ENCODE data around the gene NAALADL2. TPM values are rescaled to one million over a fixed set of nuclear protein-coding genes. Genes with fewer than 3 reads are reported as not detected.

NAALADL2 gene
- total and polyA plus RNA-seq, 8 donors, result 0.76 to 15.4 (median 7.9) TPM

DNA sequence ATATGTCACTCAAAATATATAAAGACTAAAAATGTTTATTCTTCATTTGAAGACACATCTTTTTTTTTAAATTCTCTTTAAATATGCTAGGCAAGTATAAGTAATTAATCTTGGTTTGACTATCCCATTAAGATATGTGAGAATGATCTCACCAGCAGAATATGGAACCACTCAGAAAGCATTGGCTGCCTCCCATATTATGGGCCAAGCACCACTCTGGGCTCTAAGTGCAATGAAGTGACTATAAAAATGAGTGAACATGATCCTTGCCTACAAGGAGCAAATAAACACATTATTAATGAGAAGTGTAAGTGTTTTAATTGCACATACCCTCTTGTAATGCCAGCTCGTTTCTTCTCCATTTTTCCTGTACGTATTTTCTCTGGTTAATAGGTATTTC, 328.5 kb downstream of the NAALADL2 start:
- no peak for ATAC-seq
- no peaks in the 10 kb centered on the region for H3K36me3 ChIP-seq
- 57 to 76% methylated on average over 2 of the region's 2 CpGs for WGBS, 2 donors
- no peaks in the 10 kb centered on the region for H3K4me1 ChIP-seq
- no peak overlapping the region for H3K4me3 ChIP-seq
- no peak for FAIRE-seq
- no peaks in the 10 kb centered on the region for H3K9me3 ChIP-seq
- H3K27ac ChIP-seq, result no peak overlapping the region
- intact Hi-C loops (cut with DNase I), result no loop called here
- TF ChIP-seq, protein P1, sequence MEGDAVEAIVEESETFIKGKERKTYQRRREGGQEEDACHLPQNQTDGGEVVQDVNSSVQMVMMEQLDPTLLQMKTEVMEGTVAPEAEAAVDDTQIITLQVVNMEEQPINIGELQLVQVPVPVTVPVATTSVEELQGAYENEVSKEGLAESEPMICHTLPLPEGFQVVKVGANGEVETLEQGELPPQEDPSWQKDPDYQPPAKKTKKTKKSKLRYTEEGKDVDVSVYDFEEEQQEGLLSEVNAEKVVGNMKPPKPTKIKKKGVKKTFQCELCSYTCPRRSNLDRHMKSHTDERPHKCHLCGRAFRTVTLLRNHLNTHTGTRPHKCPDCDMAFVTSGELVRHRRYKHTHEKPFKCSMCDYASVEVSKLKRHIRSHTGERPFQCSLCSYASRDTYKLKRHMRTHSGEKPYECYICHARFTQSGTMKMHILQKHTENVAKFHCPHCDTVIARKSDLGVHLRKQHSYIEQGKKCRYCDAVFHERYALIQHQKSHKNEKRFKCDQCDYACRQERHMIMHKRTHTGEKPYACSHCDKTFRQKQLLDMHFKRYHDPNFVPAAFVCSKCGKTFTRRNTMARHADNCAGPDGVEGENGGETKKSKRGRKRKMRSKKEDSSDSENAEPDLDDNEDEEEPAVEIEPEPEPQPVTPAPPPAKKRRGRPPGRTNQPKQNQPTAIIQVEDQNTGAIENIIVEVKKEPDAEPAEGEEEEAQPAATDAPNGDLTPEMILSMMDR (IDR thresholded peaks at IDR 0.05), result no peak
- no peak for DNase-seq
- H3K27me3 ChIP-seq, result no peaks in the 10 kb centered on the region

DNA sequence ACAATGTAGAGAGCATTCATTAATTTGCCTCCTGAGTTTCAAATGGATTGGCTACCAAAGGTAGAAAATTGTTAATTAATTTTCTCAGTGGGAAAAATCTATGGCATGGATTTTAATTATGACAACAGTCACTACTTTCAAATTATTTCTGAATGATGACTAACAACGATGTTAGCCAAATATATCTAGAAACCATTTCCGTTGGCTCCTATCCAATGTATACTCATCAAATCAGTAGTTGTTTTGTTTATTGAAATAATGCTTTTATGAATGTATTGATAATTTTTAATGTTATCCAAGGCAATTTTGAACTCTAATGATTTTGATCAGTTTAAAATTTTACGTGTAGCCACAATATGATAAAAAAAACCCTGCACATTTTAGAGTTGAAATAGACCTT, 333.4 kb downstream of the NAALADL2 start:
- no peaks in the 10 kb centered on the region for H3K9me3 ChIP-seq
- no peaks in the 10 kb centered on the region for H3K4me1 ChIP-seq
- no peaks in the 10 kb centered on the region for H3K27me3 ChIP-seq
- WGBS, 2 donors, result 34 to 40% methylated on average over 3 of the region's 3 CpGs
- no peaks in the 10 kb centered on the region for H3K36me3 ChIP-seq
- ATAC-seq, result no peak
- H3K4me3 ChIP-seq, result no peak overlapping the region
- FAIRE-seq, result no peak
- TF ChIP-seq, protein P1 (IDR thresholded peaks at IDR 0.05), result no peak
- intact Hi-C loops (cut with DNase I), result no loop called here
- H3K27ac ChIP-seq, result no peak overlapping the region
- DNase-seq, result no peak

DNA sequence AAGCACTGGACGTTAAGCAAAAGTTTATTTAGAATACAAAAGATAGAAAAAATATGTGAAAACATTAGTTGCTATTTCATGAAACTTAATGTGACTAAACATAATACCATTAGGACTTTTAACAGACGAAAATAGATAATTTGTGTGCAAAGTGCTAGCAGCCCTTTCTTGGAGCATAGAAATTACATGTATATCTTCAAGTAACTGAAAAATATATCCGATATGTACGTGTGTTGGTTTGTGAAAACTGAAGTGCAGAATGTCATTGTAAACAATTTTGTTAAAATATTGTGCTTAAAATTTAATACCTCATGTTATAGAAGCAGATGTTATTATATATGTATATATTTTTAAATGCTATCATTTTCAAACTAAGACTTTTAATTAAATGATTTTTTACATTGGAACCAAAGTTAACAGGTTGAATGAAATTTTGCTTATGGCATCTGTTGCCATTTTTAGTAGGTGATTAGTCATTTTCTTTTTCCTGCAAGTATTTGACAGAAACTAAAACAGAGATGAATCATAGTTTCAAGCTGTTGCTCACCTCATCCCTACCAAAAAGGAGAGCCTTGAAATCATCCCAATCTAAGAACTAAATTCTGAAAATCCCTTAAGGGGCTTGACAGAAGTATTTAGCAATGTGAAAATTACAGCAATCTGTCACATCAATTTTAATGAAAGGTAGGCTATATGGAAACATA, 334.8 kb downstream of the NAALADL2 start:
- Histone ChIP-seq H3K9me3 (no peaks in the 10 kb centered on the region), H3K27me3 (no peaks in the 10 kb centered on the region), H3K4me1 (no peaks in the 10 kb centered on the region), H3K4me3 (no peak overlapping the region), H3K36me3 (no peaks in the 10 kb centered on the region), H3K27ac (no peak overlapping the region)
- DNase-seq, result no peak
- 64 to 65% methylated on average over 4 of the region's 4 CpGs for WGBS, 2 donors
- TF ChIP-seq, protein P1 (IDR thresholded peaks at IDR 0.05), result no peak
- no peak for FAIRE-seq
- no peak for ATAC-seq
- intact Hi-C loops (cut with DNase I), result no loop called here

DNA sequence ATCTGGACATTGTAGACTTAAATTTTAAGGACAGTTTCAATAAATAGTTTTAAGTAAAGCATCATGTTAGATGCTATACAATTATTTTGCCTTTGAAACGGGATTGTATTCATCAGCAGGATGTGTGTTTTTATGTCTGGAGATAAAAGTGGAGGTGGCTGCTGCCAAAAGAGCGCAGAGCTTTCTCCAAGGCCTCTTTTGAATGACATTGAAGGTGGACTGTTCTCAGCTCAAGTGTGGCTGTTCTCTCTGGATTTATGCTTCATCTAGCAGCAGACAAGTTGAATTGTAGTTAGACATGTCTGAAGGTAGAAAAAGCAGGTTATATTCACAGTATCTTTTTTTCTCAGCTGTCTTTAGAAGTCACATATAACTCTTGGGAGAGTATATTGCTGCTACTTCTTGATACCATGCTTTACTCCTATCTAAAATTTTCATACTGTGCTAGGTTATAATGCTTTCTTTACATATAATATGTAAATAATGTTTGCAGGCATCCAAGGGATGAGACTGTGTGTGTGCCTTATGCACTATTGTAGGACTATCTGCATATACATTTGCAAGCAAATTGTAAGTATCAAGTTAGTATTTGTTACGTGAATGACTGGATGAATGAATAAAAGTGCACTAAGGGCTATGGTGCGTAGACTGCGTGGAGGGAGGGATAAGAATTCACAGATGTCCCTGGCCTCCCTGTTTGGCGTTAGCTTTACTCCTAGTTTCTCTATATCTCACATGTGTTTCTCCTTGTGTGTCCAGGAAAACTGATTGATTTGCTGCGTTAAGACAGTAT, 340.1 kb downstream of the NAALADL2 start:
- intact Hi-C loops (cut with DNase I), result no loop called here
- no peak overlapping the region for H3K27ac ChIP-seq
- no peak for FAIRE-seq
- no peak for ATAC-seq
- H3K4me3 ChIP-seq, result no peak overlapping the region
- no peaks in the 10 kb centered on the region for H3K27me3 ChIP-seq
- H3K4me1 ChIP-seq, result no peaks in the 10 kb centered on the region
- H3K36me3 ChIP-seq, result no peaks in the 10 kb centered on the region
- TF ChIP-seq, protein P1 (IDR thresholded peaks at IDR 0.05), result no peak
- 81 to 82% methylated on average over 7 of the region's 7 CpGs for WGBS, 2 donors
- no peaks in the 10 kb centered on the region for H3K9me3 ChIP-seq
- no peak for DNase-seq

DNA sequence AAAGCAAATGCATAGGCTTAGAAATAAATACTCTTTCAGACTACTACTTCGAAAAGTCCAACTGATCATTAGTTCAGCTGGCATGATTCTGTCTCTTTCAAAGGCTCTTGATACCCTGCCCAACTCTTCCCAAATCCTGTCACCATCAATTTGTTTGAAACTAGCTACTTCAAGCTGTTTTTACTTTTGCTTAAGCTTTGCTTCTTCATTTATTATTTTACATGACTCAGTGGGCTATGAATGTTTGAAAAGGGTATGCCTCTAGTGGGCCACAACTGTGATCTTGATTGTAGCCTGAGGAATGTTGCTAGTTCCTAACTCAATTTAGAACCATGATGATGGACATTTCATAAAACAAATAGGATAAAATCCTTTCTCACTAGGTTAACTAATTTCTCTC, 340.8 kb downstream of the NAALADL2 start:
- no peak overlapping the region for H3K27ac ChIP-seq
- no peak for DNase-seq
- H3K36me3 ChIP-seq, result no peaks in the 10 kb centered on the region
- H3K27me3 ChIP-seq, result no peaks in the 10 kb centered on the region
- no peak for FAIRE-seq
- no peak for ATAC-seq
- no peaks in the 10 kb centered on the region for H3K9me3 ChIP-seq
- intact Hi-C loops (cut with DNase I), result no loop called here
- H3K4me1 ChIP-seq, result no peaks in the 10 kb centered on the region
- H3K4me3 ChIP-seq, result no peak overlapping the region
- 75 to 89% methylated on average over 1 of the region's 1 CpG for WGBS, 2 donors
- TF ChIP-seq, protein P1 (IDR thresholded peaks at IDR 0.05), result no peak
